T-helper 2 cell treated with Interferon-gamma antibody and Interleukin-4, amounts not matched to agents 100 ng/mL and 5 ng/mL, for 36 hours (primary cell): Measurements from ENCODE around the gene ARHGEF33. TPM values are rescaled to one million over a fixed set of nuclear protein-coding genes. Genes with fewer than 3 reads are reported as not detected.

Experiments used
- intact Hi-C: fragments of 100-400 bp; cut with micrococcal nuclease; formaldehyde crosslinking; loops from one replicate; pipeline ENCODE4 v1.15.1; 2023
- total RNA-seq: library from RNA; stranded (reverse); gene quantifications from 2 replicates; pipeline ENCODE4 v1.2.3, GENCODE V29; 2022

The ARHGEF33 gene
- 0.32 TPM in 1 of 2 replicates, not detected in the other for total RNA-seq

GRCh38 chr2:38889575-38889974 is at the start of gene ARHGEF33:
Gene ARHGEF33 (plus strand): TSS chr2:38889875. CDS start chr2:38919448, 29,573 bp downstream.
- intact Hi-C loops = no loop called here

DNA sequence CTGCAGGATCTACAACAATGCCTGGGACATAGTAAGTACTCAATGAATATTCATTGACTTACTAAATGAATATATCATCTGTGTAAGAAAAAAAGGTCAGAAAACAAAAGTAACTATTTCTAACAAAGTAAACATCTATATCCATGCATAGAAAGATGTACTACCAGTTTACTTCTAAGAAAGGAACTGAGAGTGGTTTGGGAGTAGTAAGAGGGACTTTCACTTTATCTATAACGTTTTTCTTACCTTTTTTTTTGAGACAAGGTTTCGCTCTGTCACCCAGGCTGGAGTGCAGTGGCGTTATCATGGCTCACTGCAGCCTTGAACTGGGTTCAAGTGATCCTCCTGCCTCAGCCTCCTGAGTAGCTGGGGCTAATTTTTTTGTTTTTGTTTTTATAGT is 39.6 kb upstream of the ARHGEF33 start:
- intact Hi-C loops = no loop called here

- intact Hi-C loops = no loop called here
Measured at GRCh38 chr2:38856165-38856564, 33.5 kb upstream of the ARHGEF33 start.

GRCh38 chr2:38862476-38862875 is 27.2 kb upstream of the ARHGEF33 start:
- intact Hi-C loops = no loop called here

- intact Hi-C loops = no loop called here
Measured at GRCh38 chr2:38863061-38863695, 26.5 kb upstream of the ARHGEF33 start.

GRCh38 chr2:38866773-38867443 is 22.8 kb upstream of the ARHGEF33 start:
- intact Hi-C loops = no loop called here

DNA sequence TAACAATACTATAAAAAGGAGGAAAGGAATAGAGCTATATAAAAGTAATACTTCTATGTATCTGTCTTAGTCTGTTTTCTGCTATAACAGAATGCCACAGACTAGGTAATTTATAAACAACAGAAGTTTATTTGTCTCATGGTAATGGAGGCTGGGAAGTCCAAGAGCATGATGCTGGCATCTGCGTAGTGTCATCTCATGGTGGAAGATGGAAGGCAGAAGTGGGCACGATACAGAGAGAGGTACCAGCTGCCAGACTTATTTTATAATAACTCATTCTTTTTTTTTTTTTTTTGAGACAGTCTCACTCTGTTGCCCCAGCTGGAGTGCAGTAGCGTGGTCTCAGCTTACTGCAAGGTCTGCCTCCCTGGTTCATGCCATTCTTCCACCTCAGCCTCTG is 18.2 kb upstream of the ARHGEF33 start:
- intact Hi-C loops = no loop called here

GRCh38 chr2:38873763-38874162 is 15.9 kb upstream of the ARHGEF33 start:
- intact Hi-C loops = loop anchor here (2.0 kb wide), 1 partner anchor 497 kb away; the partner anchor contains the start of gene ATL2

GRCh38 chr2:38875227-38875575 is 14.5 kb upstream of the ARHGEF33 start:
- intact Hi-C loops = loop anchor here (1.0 to 2.0 kb wide), 2 partner anchors 97 to 498 kb away; partner anchors contain the start of genes ATL2 and GEMIN6

- intact Hi-C loops = loop anchor here (1.0 to 2.0 kb wide), 3 partner anchors 97 to 499 kb away; partner anchors contain the start of genes ATL2, GEMIN6 and SRSF7
Measured at GRCh38 chr2:38875576-38876367, 13.9 kb upstream of the ARHGEF33 start, which contains the start of the genes DHX57 and MORN2. Gene DHX57 (minus strand): TSS chr2:38875934. CDS start chr2:38868405, 7,529 bp downstream. Gene MORN2 (plus strand): TSS chr2:38875976.

- intact Hi-C loops = loop anchor here (2.0 kb wide), 1 partner anchor 126 kb away; the partner anchor contains the start of gene SRSF7
Measured at GRCh38 chr2:38876407-38876806, 13.3 kb upstream of the ARHGEF33 start.

GRCh38 chr2:38886063-38886462 is 3.6 kb upstream of the ARHGEF33 start:
- intact Hi-C loops = no loop called here

DNA sequence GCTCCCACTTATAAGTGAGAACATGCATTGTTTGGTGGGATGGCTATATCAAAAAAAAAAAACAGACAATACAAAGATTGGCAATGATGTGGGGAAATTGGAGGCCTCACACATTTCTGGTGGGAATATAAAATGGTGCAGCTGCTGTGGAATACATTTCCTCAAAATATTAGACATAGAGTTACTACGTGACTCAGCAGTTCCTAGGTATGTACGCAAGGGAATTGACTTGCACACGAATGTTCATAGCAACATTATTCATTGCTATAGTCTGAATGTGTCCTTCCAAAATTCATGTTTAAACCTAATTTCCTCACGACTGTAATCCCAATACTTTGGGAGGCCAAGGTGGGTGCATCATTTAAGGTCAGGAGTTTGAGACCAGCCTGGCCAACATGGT is 2.3 kb upstream of the ARHGEF33 start:
- intact Hi-C loops = no loop called here

DNA sequence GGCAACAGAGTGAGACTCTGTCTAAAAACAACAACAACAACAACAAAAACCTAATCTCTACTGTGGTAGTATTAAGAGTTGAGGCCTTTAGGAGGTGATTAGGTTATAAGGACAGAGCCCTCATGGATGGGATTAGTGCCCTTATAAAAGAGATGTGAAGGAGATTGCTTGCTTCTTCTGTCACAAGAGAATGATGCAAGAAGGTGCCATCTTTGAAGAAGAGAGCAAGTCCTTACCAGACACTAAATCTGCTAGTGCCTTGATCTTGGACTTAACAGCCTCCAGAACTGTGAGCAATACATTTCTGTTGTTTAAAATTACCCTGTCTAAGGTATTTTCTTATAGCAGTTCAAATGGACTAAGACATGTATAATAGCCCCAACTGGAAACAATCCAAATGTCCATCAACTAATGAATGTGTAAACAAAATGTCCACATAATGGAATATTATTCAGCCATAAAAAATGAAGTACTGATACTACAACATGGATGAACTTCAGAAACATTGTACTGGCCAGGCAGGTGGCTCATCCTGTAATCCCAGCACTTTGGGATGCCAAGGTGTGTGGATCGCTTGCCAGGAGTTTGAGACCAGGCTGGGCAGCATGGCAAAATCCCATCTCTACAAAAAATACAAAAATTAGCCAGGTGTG is 1.6 kb upstream of the ARHGEF33 start:
- intact Hi-C loops = no loop called here

DNA sequence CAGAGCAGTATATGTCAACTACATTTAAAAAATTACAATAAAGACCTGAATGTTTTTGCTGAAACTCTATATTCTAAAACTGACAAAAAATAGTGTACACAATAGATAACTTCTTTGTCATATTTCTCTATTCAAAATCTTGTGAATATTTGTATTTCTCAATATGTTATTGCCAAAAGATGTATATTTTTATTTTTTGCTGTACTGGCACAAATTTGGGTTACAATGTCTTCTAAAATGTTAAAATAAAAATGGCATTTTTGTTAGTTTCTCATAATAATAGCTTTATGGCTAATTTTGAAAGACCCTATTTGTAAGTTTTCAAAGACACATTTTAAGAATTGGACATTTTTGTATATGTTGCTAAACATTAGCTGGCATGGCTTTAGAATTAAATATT is 630 bp upstream of the ARHGEF33 start:
- intact Hi-C loops = no loop called here

- intact Hi-C loops = no loop called here
Measured at GRCh38 chr2:38892819-38893218, 3.1 kb downstream of the ARHGEF33 start.

GRCh38 chr2:38898256-38898655 is 8.6 kb downstream of the ARHGEF33 start:
- intact Hi-C loops = no loop called here

DNA sequence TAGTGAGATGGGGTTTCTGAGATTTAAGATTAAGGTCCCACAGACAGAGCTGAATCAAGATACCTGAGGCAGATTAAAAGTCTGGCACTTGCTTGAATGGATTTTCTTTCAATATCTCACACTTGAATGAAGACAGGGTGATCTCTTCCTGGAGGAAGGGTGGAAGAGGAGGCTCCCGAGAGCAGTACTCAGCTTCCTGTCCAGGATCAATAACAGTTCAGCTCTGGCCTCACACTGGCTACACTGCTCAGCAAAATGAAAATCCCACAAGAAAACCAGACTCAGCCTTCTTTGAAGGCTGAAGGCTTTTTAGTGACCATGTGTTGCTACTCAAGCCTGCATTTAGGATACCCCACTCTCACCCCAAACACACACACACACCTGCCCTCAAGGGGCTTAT is 11.1 kb downstream of the ARHGEF33 start:
- intact Hi-C loops = no loop called here

GRCh38 chr2:38905251-38905650 is 15.6 kb downstream of the ARHGEF33 start:
- intact Hi-C loops = no loop called here

- intact Hi-C loops = no loop called here
Measured at GRCh38 chr2:38907242-38907641, 17.6 kb downstream of the ARHGEF33 start.
